Colon (tissue), 2 donors: ENCODE measurements around the gene MVP.
"Not testable (repeated sequence)": the region's sequence is repeated elsewhere in the genome, so short reads cannot be mapped to it uniquely, and the experiment has no call there.

Experiments
- FAIRE-seq: peaks from 2 replicates; lab custom pipeline; 2012; peaks lifted over from hg19 to GRCh38; lab: Jason Lieb, UNC
- donor health status: control.
- donor health status: control.

Gene MVP

GRCh38 chr16:29844575-29845331 lies 24.5 kb downstream of the MVP start:
- no peak for FAIRE-seq

DNA sequence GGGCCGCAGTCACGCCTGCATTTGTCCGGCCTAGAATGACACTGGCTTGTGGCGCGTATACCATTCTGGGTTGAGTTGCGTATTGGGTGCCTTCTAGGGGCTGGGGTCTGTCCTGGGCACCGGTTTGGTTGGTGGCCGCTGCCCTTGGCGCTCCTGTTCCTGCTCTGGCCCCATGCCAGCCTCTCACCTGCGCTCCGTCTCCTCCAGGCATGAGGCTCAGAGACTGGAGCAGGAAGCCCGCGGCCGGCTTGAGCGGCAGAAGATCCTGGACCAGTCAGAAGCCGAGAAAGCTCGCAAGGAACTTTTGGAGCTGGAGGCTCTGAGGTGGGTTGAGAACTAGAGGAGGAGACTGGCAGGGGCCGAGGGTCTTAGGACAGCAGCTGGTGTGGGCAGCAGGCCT lies 25.4 kb downstream of the MVP start:
- FAIRE-seq, result no peak

- no peak for FAIRE-seq
Measured at GRCh38 chr16:29848420-29849297, 28.4 kb downstream of the MVP start.

DNA sequence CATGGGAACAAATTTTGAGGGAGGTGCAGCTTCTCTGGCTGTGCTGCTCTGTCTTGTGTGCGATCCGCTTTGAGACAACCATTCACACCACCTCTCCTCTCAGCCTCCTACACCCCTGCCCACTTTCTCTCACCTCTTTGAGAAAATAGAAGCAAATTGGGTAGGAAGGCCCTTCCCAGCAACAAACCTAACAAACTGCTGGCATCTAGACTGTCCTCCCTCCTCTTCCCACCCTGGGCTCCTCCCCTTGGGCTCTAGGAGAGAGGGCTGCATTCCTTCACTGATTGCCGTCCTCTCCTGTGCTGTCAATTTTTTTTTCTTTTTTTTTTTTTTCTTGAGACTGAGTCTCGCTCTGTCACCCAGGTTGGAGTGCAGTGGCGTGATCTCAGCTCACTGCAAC lies 29.2 kb downstream of the MVP start:
- no peak for FAIRE-seq

DNA sequence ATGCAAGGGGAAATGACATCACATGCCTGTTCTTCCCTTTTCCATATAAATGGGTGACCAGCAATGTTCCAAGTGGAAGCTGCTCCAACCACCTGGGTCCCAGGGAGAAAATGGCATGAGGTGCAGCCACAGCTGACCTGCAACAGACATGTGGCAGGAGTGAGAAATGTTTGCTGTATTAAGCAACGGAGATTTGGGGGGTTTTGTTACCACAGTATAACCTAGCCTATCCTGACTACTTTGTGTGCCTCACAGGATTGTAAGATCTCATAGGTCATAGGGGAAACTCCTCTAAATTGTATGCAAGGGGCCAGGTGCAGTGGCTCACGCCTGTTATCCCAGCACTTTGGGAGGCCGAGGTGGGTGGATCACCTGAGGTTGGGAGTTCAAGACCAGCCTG lies 30.7 kb downstream of the MVP start:
- FAIRE-seq, result no peak

- FAIRE-seq, result no peak
Measured at GRCh38 chr16:29852654-29853053, 32.4 kb downstream of the MVP start.

GRCh38 chr16:29854520-29855100 lies 34.3 kb downstream of the MVP start:
- no peak for FAIRE-seq

DNA sequence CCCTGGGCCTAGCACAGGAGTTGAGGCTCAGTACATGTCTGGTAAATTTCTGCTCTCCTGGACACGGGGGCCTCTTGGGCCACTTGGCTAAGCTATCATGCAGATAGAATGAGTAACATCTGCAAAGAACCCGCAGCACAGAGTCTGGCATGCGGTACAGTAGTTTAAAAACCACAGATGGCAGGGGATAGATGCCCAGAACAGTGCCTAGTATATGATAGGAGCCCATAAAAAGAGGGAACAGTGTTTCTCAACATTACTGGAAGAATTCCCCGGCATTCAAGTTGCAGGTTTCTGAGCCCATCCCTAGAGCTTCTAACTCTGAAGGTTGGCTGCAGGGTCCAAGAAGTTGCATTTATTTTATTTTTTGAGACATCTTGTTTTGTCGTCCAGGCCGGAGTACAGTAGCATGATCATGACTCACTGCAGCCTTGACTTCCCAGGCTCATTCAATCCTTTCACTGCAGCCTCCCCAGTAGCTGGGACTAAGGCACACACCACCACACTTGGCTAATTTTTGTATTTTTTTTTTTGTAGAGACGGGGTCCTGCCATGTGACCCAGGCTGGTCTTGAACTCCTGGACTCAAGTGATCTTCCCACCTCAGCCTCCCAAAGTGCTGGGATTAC lies 37.0 kb downstream of the MVP start:
- no peak for FAIRE-seq

GRCh38 chr16:29858149-29858849 lies 38.0 kb downstream of the MVP start:
- no peak for FAIRE-seq

DNA sequence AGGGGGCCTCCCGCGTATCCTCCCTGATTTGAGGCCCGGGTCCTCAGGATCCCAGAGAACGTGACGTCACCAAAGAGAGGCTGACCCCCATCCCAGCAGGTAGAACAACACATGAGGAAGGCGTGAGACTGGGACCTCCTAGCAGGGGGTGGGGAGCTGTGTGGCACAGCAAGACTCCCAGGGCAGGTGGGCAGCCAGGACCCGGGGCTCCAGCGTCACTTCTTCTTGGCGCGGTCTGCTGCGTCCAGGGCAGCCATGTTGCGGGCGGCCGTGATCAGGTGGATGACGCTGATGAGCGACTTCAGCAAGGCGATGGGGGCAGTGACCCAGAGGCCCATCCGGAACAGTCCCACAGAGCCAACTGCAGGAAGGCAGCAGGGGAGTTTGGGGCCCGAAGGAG lies 38.7 kb downstream of the MVP start:
- no peak for FAIRE-seq

DNA sequence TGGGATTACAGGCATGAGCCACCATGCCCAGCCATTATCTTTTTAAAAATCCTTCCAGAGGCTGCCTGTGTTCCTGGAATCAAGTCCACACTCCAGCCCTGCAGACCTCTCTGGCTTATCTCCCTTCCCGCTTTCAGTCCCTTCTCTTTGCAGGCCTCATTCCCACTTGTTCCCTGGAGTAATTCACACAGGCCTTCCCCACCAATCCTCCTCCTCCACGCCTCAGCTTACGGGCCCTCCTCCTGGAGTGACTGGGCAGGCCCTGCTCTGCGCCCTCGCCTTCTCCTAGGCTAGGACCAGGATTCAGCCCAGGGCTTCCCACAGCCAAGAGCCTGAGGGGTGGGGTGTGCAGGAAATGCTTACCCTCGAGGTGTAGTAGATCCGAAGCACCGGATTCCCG lies 40.0 kb downstream of the MVP start:
- no peak for FAIRE-seq

- FAIRE-seq, result no peak
Measured at GRCh38 chr16:29862383-29862883, 42.2 kb downstream of the MVP start.

- FAIRE-seq, result no peak
Measured at GRCh38 chr16:29862884-29863668, 42.8 kb downstream of the MVP start, which contains the start of gene CDIPT. Gene CDIPT, minus strand, starts transcription at chr16:29863226. Its CDS starts 369 bp downstream, at chr16:29862857.

GRCh38 chr16:29863669-29863984 lies 43.4 kb downstream of the MVP start:
- no peak for FAIRE-seq

GRCh38 chr16:29864205-29864604 lies 43.9 kb downstream of the MVP start:
- no peak for FAIRE-seq

DNA sequence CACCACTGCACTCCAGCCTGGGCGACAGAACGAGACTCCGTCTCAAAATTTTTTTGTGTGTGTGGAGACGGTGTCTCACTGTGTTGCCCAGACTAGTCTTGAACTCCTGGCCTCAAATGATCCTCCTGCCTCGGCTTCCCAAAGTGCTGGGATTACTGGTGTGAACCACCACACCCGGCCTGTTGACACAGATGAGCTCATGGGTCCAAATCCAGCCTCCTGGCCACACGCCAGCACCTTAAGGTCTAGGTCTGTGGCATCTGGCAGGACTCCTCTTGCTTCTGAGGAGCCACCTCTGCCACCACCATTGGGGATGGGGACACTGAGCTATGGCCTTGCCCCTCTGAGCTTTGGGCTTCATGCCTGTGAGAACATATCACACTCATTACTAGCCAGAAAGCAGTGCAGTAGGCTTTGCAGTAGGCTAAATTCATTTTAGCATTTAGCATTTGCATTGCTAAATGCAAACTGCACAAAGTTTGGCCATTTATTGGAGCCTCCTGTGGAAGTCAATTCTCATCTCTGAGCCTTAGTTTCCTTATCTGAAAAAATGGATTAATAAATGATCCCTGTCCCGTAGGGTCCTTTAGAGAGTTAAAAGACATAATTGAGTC lies 48.2 kb downstream of the MVP start:
- FAIRE-seq, result no peak

DNA sequence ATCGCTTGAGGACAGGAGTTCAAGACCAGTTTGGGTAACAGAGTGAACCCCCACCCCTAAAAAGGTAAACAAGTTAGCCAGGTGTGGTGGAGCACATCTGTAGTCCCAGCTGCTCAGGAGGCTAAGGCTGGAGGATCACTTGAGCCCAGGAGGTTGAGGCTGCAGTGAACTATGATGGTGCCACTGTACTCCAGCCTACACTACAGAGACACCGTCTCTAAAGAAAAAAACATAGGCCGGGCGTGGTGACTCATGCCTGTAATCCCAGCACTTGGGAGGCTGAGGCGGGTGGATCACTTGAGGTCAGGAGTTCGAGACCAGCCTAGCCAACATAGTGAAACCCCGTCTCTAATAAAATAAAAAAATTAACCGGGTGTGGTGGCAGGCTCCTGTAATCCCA lies 48.8 kb downstream of the MVP start:
- not testable (repeated sequence) for FAIRE-seq

DNA sequence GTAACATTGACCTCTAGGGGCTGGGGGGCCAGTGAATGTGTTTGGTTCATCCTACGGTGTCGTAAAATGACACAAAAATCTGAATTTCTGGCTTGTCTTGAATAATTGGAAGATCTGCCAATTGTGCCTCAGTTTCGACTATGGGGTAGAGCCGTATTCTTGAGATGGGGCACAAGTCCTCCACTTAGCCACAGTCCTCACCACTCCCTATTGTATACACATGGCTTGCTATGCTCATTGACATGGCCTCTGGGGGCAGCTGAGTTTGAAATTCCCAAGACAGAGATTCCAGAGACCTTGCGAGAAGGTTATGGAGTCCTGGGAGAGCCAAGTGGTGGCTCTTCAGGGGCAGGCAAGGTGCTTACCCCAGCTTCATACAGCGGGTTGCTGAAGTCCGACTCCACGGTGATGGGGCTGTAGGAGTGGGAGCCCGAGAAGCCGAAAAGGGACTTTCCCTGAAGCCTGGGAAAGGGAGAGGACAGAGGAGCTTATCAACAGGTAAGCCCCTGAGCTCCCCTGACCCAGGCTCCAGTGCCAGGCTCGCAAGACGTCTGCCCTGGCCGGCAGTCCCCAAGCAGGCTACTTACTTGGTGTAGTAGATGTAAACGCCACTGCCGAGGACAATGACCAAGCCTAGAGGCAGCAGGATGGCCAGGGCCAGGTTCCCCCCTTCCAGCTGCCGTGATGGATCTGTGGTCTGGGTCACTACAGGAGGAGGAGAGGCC lies 51.7 kb downstream of the MVP start:
- FAIRE-seq, result no peak

DNA sequence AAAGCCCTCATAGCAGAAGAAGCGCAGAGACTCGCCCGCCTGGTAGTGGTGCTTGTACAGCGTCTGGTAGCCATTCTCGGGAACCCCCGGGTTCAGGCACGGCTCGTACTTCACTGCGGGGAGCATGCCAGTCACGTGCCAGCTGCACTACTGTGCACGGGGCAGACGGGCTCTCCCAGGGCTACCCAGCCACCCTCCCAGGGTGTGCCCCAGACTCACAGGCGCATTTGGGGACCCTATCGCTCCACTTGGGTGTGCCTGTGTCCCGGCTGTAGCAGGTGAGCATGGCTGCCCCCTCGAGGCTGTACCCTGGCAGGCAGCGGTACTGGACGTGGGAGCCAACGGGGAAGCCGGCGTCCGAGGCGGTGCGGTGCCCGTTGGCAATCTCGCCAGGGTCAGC lies 53.1 kb downstream of the MVP start:
- no peak for FAIRE-seq

- no peak for FAIRE-seq
Measured at GRCh38 chr16:29875206-29875605, 54.9 kb downstream of the MVP start.
